ENCODE results near the gene SLC9A8. TPM values are rescaled to one million over a fixed set of nuclear protein-coding genes. Genes with fewer than 3 reads are reported as not detected.

SLC9A8 gene, protein sequence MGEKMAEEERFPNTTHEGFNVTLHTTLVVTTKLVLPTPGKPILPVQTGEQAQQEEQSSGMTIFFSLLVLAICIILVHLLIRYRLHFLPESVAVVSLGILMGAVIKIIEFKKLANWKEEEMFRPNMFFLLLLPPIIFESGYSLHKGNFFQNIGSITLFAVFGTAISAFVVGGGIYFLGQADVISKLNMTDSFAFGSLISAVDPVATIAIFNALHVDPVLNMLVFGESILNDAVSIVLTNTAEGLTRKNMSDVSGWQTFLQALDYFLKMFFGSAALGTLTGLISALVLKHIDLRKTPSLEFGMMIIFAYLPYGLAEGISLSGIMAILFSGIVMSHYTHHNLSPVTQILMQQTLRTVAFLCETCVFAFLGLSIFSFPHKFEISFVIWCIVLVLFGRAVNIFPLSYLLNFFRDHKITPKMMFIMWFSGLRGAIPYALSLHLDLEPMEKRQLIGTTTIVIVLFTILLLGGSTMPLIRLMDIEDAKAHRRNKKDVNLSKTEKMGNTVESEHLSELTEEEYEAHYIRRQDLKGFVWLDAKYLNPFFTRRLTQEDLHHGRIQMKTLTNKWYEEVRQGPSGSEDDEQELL
- total RNA-seq, result 10 to 100 TPM in 3 of 4 donors, 1 to 10 TPM in 1; 8.2 to 17.3 (median 12.1) TPM

DNA sequence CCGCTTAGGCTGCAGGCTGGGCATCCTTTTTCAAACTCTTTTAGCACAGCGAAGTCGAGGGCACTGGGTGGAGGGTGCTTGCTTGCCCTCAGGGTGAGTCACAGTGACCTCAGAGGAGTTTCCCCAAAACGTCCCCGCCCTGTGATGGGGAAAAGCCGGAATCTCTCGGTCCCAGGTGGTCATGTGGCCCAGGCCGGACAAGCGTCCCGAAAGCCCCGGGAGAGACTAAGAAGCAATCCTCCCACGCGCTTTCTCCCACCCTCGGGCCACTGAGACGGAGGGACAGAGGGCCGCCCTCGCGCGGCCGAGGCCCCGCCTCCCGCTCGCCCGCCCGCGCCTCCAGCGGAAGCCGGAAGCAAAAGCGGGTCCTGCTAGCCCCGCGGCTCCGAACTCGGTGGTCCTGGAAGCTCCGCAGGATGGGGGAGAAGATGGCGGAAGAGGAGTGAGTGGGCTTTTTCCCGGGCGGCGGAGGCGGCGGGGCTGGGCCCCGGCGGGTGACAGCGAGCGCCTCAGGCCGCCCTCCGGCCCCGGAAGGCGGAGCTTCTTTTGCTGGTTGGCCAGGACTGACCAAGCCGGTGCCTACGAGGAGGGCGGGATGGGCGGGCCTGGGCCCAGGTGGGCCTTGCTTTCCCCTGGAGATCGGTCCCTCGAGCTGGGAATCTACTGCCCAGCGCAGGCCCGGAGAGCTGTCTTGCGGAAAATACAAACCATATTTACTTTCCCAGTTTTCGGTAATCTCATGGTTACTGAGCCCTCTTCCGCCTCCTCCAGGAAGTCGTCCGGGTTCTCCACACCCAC, at the start of gene SLC9A8:
SLC9A8 (plus strand) TSS at position 322 of the 798 bp plus-strand sequence; CDS start at position 417, 95 bp downstream.
- 0% methylated on average over 20 to 51 of the region's 61 CpGs for WGBS, 2 donors
- DNase-seq (ENCODE audit: low spot score in 2 of 2), result peak; percentile 59 to 76

DNA sequence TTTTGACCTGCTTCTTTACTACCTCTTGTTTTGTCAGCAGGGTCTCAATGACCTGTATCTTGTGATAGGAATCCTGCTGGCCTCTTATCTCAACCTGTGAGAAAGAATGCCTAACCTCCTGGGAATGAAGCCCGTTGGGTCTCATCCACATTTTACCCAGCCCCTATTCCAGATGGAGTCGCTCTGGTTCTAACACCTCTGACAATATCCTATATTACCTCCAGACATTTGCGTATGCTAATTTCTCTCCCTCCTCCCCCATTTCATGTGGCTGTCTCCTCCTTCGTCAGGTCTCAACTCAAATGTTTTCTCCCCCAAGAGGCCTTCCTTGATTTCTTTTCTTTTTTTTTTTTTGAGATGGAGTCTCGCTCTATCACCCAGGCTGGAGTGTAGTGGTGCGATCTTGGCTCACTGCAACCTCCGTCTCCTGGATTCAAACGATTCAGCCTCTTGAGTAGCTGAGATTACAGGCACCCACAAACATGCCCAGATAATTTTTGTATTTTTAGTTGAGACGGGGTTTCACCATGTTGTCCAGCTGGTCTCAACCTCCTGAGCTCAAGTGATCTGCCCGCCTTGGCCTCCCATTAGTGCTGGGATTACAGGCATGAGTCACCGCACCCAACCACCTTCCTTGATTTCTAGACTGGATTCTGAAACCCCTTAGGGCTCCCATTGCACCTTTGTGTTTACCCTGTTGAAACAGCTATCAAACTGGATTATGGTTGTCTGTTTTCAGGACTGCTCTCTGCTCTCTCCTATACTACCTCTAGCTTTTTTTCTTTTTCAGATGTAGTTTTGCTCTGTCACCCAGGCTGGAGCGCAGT, 49.5 kb upstream of the SLC9A8 start:
- 85 to 86% methylated on average over 12 of the region's 12 CpGs for WGBS, 2 donors
- DNase-seq (ENCODE audit: low spot score in 2 of 2), result no peak
- Histone ChIP-seq H3K36me3 (no peaks in the 10 kb centered on the region), H3K4me1 (peaks cover 0 to 41% (median 5%) of the 10 kb centered on the region in 4 donors), H3K9me3 (no peaks in the 10 kb centered on the region), H3K27me3 (no peaks in the 10 kb centered on the region), H3K4me3 (no peak overlapping the region), H3K27ac (peak overlapping the region in 1 of 4 donors; percentile 48)
- TF ChIP-seq POLR2A (IDR thresholded peaks at IDR 0.05) (no peak), EP300 (IDR thresholded peaks at IDR 0.05) (no peak)
- TF ChIP-seq, protein P1, sequence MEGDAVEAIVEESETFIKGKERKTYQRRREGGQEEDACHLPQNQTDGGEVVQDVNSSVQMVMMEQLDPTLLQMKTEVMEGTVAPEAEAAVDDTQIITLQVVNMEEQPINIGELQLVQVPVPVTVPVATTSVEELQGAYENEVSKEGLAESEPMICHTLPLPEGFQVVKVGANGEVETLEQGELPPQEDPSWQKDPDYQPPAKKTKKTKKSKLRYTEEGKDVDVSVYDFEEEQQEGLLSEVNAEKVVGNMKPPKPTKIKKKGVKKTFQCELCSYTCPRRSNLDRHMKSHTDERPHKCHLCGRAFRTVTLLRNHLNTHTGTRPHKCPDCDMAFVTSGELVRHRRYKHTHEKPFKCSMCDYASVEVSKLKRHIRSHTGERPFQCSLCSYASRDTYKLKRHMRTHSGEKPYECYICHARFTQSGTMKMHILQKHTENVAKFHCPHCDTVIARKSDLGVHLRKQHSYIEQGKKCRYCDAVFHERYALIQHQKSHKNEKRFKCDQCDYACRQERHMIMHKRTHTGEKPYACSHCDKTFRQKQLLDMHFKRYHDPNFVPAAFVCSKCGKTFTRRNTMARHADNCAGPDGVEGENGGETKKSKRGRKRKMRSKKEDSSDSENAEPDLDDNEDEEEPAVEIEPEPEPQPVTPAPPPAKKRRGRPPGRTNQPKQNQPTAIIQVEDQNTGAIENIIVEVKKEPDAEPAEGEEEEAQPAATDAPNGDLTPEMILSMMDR (IDR thresholded peaks at IDR 0.05), result no peak

More for the DNA sequence above, at the start of gene SLC9A8:
- Histone ChIP-seq H3K36me3 (peaks cover 0 to 29% (median 0%) of the 10 kb centered on the region in 3 donors), H3K4me3 (peak within 1 kb of the TSS; percentile 46 to 96 (median 81)), H3K27ac (peak within 1 kb of the TSS; percentile 87 to 98 (median 92)), H3K9me3 (no peaks in the 10 kb centered on the region), H3K27me3 (no peaks in the 10 kb centered on the region), H3K4me1 (peaks cover 0 to 24% (median 9%) of the 10 kb centered on the region in 4 donors)
- TF ChIP-seq, protein P1 (IDR thresholded peaks at IDR 0.05), result peak; percentile 40 to 57 (median 50)
- TF ChIP-seq POLR2A (IDR thresholded peaks at IDR 0.05), result peak; percentile 13 to 60
- peak in 1 of 2 donors; percentile 84 for TF ChIP-seq EP300 (IDR thresholded peaks at IDR 0.05)

DNA sequence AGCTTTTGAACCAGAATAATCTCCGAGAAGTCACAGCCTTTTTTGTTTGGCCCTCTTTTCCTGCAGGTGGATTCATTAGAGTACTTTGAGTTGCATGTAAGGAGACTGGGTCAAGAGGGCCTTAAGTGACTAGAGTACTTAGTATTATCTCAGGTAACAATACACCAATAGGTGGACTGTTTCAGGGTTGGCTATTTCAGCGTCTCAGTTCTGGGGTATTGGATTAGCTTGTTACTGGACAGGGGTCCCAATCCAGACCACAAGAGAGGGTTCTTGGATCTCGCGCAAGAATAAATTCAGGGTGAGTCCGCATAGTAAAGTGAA, 47.3 kb upstream of the SLC9A8 start:
- Histone ChIP-seq H3K9me3 (no peaks in the 10 kb centered on the region), H3K27me3 (no peaks in the 10 kb centered on the region), H3K36me3 (no peaks in the 10 kb centered on the region), H3K27ac (no peak overlapping the region), H3K4me1 (peaks cover 0 to 58% (median 13%) of the 10 kb centered on the region in 4 donors), H3K4me3 (no peak overlapping the region)
- TF ChIP-seq, protein P1 (IDR thresholded peaks at IDR 0.05), result no peak
- TF ChIP-seq EP300 (IDR thresholded peaks at IDR 0.05), result no peak
- DNase-seq (ENCODE audit: low spot score in 2 of 2), result no peak
- 91 to 93% methylated on average over 5 of the region's 5 CpGs for WGBS, 2 donors

DNA sequence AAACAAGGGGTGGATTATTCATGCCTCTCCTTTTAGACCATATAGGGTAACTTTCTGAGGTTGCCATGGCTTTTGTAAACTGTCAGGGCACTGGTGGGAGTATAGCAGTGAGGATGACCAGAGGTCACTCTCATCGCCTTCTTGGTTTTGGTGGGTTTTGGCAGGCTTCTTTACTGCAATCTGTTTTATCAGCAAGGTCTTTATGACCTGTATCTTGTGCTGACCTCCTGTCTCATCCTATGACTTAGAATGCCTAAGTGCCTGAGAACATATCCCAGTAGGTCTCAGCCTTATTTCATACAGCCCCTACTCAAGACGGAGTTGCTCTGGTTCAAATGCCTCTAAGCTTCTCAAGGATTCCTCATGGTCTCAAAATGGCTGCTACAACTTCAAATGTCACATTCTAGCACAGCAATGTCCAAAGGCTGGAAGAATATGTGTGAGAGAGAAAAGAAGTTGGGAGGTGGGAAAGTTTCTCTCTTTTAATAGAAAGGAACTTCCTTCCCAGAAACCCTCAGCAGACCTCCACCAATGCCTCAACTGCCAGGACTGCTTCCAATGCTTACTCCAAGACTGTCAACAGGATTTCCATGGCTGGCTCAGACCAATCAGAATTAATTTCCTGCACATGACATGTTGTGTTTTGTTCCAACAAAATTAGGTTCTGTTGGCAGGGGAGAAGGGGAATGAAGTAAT, 46.6 kb upstream of the SLC9A8 start:
- TF ChIP-seq POLR2A (IDR thresholded peaks at IDR 0.05) (no peak), EP300 (IDR thresholded peaks at IDR 0.05) (no peak)
- TF ChIP-seq, protein P1 (IDR thresholded peaks at IDR 0.05), result no peak
- Histone ChIP-seq H3K36me3 (no peaks in the 10 kb centered on the region), H3K4me1 (peaks cover 0 to 58% (median 13%) of the 10 kb centered on the region in 4 donors), H3K9me3 (no peaks in the 10 kb centered on the region), H3K27ac (no peak overlapping the region), H3K27me3 (no peaks in the 10 kb centered on the region), H3K4me3 (no peak overlapping the region)
- WGBS, 2 donors, result 90 to 91% methylated on average over 2 of the region's 2 CpGs
- no peak for DNase-seq (ENCODE audit: low spot score in 2 of 2)

Data from tibial nerve (tissue), 4 donors.